HG03095 (cell line): ENCODE results near the gene DUSP8.
"Not testable (repeated sequence)": the region's sequence is repeated elsewhere in the genome, so short reads cannot be mapped to it uniquely, and the experiment has no call there.

Experiments
- ATAC-seq: cut with Tn5 transposase; IDR thresholded peaks from one replicate; pipeline ENCODE4 v1.9.1; 2021; ENCODE audit warnings: moderate library complexity; ENCODE audit not compliant: unreplicated experiment

DUSP8 gene

DNA sequence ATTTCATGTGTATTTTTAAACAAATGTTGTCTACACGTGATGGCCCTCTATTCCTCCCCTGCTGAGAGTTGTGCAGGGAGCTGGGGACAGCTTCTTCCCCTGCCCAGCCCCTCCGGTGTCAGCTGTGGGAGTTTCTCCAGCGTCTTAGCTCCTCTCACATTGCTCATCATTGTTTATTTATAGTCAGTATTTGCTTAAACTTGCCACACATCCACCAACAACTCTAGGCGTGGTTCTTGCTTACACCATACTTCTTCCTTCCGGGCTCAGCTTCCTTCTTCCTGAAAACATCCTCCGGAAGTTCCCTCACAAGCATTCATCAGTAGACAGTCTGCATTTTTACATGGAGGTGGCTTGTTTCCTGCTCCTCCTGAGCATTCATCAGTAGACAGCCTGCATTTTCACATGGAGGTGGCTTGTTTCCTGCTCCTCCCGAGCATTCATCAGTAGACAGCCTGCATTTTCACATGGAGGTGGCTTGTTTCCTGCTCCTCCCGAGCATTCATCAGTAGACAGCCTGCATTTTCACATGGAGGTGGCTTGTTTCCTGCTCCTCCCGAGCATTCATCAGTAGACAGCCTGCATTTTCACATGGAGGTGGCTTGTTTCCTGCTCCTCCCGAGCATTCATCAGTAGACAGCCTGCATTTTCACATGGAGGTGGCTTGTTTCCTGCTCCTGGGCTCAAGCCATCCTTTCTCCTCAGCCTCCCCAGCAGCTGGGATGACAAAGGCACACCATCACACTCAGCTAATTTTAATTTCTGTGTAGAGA lies 17.3 kb upstream of the DUSP8 start:
- not testable (repeated sequence) for ATAC-seq

DNA sequence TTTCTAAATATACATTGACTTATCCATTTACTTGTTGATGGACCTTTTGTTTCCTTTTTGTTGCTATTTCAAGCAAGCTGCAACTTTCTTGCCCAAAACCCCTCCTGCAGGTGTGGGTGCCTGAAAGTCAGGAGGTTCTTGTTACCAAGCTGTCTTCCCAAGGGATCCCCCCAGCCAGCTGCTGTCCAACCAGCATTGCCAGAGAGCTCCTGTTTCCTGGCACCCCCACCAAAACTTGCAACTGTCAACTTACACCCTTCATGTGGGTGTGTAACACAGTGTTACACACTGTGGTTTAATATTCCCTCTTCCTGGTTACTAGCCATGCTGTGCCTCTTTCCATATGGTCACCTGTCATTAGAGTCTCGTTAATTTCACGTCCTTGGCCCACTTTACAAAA lies 14.6 kb upstream of the DUSP8 start:
- ATAC-seq, result no peak

DNA sequence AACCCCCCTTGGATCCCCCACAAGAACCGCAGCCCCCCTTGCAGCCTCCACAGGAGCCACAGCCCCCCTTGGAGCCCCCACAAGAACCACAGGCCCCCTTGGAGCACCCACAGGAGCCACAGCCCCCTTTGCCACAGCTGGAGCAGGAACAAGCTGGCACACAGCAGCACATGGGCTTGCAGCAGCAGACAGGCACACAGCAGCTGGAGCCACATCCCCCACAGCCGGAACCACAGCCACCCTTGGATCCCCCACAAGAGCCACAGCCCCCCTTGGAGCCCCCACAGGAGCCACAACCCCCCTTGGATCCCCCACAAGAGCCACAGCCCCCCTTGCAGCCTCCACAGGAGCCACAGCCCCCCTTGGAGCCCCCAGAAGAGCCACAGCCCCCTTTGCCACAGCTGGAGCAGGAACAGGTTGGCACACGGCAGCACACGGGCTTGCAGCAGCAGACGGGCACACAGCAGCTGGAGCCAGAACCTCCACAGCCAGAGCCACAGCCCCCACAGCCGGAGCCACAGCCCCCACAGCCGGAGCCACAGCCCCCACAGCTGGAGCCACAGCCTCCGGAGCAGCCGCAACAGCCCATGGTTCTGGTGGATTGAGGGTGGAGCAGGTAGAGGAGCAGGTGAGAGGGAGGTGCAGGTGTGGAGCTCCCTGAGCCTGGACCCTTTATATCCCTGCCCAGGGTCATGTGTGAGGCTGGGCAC lies 12.7 kb upstream of the DUSP8 start, which contains the start of gene KRTAP5-1:
KRTAP5-1 (minus strand) TSS at position 623 of the 710 bp plus-strand sequence; CDS start at position 589, 34 bp downstream.
- not testable (repeated sequence) for ATAC-seq

DNA sequence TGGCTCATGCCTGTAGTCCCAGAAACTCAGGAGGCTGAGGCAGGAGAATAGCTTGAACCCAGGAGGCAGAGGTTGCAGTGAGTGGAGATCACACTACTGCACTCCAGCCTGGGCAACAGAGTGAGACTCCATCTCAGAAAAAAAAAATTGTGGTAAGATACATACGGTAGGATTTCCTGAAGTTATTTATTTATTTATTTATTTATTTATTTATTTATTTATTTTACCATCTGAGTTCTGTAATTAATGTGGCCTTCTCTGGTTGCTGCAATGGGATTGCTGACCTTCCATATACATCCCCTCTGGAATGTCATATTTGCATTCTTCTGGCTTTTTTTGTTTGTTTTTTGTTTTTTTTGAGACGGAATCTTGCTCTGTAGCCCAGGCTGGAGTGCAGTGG lies 10.8 kb upstream of the DUSP8 start:
- ATAC-seq, result not testable (repeated sequence)

DNA sequence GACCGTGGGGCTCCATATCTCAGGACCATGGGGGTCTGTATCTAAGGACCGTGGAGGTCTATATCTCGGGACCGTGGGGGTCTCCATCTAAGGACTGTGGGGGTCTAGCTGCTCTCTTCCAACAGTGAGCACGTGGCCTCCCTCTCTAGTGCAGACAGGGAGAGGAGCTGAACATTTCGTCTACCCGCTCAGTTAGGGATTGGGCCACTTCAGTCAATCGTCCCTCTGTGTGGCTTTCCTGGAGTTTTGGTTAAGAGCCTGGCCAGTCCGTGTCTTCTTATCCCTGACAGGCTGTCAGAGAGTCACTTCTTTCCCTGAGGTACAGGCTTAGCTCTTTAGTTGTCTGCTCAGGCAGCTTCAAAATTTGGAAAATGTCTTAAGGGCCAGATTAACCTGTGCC lies 9.9 kb upstream of the DUSP8 start:
- no peak for ATAC-seq

DNA sequence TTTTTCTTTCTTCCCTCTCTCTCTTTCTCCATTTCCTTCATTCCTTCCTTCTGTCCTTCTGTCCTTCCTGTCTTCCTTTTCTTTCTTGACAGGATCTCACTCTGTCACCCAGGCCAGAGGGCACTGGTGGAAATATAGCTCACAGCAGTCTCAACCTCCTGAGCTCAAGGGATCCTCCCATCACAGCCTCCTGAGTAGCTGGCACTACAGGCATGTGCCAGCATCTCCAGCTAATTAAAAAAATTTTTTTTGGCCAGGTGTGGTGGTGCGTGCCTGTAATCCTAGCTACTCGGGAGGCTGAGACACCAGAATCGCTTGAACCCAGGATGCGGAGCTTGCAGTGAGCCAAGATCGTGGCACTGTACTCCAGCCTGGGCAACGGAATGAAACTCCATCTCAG lies 4.8 kb upstream of the DUSP8 start:
- no peak for ATAC-seq

DNA sequence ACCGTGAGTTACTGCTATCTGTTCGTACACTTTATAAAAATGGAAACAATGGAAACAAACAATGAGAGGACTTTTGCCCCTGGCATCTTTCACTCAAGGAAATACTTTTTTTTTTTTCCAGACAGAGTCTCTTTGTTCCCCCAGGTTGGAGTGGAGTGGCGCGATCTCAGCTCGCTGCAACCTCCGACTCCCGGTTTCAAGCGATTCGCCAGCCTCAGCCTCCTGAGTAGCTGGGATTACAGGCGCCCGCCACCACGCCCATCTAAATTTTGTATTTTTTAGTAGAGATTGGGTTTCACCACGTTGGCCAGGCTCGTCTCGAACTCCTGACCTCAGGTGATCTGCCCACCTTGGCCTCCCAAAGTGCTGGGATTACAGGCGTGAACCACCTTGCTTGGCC lies 3.7 kb upstream of the DUSP8 start:
- not testable (repeated sequence) for ATAC-seq

DNA sequence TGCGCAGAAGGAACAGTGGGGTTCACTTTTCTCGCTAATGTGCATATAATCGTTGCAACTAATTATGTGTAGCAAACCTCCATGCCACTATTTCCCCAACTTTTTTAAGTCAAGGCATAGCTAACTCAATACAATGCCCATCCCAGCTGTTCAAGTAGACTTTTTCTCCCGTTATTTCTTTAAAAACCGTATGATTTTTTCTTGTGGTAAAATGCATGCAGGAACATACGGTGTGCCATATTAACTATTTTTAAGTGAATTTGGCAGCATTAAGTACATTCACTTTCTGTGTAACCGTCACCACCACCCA lies 2.8 kb upstream of the DUSP8 start:
- no peak for ATAC-seq

DNA sequence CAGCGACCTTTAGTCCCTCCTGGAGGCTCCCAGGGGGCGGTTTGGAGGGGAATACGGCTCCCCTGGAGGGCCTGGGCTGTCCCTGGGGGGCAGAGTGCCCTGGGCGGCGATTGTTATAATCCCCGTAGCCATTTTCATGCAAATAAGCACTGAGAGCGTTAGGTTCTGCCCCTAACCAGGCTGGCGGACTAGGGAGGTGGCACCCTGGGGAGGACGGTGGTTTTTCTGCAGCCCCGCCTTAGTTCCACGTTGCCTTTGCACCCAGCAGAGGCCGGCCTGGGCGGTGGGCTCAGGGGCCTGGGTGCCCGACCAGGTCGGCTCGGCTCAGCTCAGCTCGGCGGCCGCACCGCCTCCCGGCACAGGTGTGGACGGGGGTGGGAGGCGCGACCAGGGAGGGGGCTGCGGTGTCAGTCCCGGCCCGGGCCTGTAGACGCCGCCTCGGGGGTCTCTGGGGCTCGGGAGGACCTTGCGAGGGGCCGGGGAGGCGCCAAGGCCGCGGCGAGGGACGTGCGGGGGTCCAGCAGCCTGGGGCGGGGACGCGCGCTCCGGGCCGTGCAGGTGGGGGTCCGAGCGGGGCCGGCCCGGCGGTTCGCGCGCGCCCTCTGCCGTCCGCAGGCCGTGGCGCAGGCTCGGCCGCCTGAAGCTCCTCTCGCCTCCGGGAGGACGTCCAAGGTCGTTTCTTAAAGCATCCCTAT lies 2.3 kb upstream of the DUSP8 start:
- no peak for ATAC-seq

DNA sequence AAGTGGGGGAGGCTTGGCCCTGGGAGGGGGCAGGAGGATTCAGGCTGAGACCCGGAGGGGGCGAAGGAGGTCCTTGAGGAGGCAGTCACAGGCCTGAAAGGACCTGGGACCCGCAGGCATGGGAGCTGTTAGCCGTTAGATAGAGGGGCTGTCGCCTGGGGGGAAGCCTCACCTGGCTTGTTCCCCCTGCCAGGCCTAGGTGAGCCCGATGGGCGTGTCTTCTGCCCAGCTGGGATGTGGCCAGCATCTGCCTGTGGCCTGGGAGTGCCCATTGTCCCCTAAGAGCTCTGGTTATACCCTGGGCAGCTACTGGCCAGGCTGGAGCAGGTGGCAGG lies 1.8 kb upstream of the DUSP8 start:
- no peak for ATAC-seq

DNA sequence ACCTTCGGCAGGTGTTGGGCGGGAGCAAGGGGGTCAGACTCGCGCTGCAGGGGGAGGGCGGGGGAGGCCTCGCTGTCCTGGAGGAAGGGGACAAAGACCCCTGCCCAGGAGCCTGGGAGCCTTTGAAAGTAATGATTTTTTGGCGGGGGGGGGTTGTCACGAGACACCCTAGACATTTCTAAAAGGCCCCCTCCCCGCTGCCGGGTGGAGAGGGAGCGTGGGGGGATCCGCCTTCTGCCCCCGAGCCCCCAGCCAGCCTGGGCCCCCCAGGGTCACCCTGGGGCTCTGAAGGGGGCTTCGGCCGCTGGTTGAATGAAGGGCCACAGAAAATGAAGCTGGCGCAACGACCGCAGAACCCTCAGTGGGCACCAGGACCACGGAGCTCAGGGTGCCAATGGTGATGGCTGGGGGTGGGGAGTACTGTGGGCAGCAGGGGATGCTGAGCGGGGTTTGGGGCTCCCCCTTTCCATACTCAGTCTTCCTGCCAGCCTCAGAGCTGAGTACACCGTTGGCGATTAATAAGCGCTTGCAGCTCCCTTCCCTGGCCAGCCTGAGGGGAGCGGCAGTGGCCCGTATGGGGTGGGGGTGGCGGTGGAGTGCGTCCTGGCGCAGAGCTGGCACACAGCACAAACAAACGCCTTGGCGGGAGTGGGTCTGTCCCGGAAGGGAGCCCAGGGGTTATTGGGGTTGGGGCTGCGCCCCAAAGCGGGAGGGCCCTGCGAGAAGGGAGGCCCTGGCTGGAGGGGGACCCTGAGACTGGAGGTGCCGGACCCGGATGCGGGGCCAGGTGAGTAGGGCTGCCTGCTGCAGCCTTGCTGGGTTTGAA lies 1.2 kb upstream of the DUSP8 start:
- ATAC-seq, result no peak

DNA sequence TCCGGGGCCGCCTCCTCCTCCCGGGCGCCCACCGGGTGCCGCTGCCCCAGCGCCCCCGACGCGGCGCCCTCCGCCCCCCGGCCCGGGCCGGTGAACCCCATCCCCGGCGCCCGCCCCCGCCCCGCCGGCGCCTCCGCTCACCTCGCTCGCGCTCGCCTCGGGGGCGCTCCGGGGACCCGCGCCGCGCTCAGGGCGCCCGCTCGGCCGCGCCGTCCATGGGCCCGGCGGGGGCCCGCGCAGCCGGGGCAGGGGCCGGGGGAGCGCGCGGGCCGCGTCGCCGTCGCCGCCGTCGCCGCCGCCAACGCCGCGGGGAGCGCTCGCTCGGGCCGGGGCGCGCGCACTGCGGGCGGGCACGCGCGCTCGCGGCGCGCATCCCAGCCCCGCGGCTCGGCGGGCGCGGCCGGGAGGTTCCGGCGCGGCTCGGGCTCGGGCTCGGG lies 293 bp downstream of the DUSP8 start:
- ATAC-seq, result no peak

DNA sequence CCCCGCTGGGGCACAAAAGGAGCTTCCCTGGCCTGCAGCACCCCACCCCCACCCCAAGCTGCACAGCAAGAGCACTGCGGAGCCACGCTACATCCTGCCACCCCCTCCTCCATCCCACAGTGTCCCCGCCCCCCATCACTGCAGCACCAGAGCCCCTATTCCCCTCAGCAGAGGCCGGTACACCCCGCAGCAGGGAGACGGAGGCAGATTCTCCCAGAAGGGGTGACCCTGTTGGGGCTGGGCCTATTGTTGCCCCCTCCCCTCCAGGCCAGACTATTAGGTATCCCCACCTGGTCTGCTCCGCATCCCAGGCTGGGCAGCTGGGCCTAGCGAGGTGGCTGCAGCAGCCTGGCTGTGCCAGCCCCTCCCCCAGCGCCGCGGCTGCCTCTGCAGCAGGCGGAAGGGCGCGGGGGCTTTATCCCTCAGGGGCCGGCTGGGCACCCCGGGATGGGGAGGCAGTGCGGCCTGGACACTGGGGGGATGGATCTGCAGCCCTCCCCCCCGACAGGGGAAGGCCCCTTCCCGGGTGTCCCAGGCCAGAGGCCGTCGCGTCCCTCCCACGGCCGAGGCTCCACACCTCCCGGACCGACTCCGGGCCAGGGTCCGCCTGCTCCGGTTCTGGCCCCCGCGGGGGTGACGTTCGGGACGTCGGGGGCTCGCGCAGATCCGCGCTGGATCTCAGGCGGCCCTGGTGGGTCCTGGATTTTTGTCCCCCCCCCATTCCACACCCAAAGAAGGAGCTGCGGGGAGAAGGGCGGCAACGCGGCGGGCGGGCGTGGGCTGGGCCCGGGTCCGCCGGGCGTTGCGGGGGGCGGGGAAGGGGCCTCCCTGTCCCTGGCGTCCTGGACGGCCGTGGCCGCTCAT lies 943 bp downstream of the DUSP8 start:
- ATAC-seq, result no peak

DNA sequence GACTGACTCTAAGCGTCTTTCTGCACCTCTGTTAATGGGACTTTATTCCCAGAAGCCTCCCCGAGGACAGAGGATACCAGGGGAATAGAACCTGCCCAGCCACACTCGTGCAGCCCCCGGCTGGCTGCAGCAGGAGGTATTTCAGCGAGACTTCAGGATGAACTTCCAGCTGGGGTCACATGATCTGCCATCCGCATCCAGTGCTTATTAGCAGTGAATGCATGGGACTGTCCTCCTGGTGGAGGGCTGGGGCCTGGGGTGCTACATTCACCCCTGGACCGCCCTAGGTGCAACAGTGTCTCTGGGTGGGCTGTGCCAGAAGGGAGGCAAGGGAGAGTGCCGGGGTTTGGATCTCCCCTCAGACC lies 1.6 kb downstream of the DUSP8 start:
- no peak for ATAC-seq

DNA sequence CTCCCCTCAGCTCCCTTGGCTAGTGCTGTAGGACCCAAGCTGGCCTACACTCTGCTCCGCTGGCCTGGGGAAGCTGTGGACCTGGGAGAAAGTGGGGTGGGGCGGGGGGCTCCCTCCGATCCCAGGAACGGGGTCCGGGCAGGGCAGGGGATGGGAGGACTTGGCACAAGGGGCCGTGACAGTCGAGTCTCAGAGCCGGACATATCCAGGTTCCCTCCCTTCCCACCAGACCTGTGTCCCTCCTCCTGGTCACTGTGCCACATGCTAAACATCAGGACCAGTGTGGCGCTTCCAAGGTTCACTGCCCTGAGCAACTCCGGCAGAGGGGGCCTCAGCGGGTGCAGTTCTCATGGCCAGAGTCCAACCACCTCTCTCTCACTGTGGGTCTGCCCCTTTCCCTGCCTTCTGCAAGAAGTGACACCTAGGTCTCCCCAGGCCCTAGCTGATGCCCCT lies 2.0 kb downstream of the DUSP8 start:
- no peak for ATAC-seq

DNA sequence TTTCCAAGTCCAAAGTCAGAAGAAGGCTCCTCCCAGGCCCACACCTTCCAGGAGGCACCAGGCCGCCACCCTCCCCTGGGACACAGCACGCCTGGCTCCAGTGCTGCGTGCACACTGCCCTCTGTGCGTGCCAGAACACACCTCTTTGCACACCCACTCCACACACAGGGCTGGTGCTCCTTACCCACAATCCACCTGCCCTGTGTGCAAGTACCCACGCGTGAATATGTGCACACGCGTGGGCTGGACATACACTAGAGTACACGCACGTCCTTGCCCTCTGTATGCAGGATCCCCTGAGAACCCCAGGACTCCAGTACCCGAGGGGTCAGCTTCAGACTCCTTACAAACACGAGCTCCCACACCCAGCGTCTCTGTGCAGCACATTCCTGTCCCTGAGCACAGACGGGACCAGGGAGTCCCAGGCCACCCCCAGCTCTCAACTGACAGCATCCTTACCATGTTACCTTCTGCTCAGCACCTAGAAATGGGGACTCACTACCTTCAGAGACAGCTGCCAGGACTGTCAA lies 2.8 kb downstream of the DUSP8 start:
- no peak for ATAC-seq

DNA sequence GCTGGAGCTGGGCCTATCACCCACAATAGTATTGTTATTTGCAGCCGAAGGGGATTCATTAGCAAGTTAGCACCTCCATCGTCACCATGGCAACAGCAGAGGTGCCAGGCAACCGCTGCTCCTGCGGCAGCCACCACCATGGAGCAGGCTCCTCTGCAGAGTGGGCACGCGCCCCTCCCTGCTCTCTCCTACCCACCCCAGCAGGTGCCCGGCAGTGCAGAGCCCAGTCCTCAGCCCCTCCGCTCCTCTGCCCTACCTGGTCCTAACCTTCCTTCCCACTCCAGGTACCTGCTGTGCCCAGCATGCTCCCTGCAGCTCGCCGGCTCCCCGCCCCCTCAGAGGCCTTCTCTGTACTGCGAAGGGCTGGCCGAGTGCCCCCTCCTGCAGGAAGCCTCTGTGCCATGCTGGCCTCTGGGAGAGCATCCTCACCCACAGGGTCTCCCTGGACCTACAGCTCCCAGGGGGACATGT lies 3.6 kb downstream of the DUSP8 start:
- ATAC-seq, result no peak

DNA sequence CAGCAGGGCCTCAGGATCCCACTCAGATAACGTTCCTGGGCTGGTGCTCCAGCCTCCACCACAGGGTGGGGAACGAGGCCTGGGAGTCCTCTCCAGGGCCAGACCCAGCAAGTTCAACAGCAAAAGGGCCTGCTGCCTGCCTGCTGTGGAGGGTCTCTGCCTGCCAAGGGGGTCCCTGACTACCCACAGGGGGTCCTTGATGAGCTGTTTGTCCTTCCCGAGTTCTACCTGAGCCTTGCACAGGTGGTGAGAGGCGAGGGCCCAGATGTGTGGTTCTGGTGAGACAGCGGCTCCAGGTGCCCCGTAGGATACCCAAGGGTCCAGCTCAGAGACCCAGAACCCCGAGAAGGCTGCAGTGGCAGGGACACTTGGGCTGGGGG lies 4.4 kb downstream of the DUSP8 start:
- ATAC-seq, result no peak

DNA sequence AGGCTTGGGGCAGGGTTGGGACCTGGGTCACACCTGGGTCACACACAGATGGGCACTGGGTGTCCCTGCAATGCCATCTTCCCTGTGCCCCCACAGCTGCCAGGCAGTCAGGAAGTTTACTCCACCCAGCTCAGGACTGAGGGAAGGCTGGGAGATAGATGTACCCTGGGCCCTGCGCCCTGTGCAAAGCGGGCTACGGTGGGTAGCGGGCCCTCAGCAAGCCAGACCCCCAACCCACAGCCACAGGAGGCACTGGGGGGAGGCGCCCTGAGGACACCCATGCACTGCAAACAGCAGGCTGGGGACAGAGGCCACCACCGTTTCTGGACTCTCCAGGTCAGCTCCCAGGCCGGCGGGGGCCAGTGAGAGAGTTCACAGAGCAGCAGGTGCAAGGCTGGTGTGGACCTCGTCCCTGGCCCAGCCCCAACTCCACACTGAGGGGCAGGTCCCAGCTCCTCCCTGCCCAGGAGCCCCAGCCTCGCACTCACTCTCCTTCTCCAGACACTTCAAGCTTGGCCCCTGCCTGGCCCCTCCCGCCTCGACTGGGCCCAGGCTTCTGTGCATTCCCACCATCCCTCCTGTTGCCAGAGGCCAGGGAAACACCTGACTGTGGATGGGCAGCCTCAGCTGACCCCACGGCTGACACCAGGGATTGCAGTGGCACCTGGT lies 4.9 kb downstream of the DUSP8 start:
- ATAC-seq, result no peak
